Upper lobe of right lung (tissue), 1 donor: ENCODE results near the gene BIRC6. TPM values are rescaled to one million over a fixed set of nuclear protein-coding genes. Genes with fewer than 3 reads are reported as not detected.
"Not testable (repeated sequence)": the region's sequence is repeated elsewhere in the genome, so short reads cannot be mapped to it uniquely, and the experiment has no call there.

Experiments used
- ATAC-seq: fragments of 200-7000 bp; cut with Tn5 transposase; one replicate; pipeline ENCODE4 v1.9.1; 2020; ENCODE audit warnings: mild to moderate bottlenecking, moderate library complexity
- DNase-seq: peaks from one replicate; pipeline ENCODE4 v3.0.0-alpha.2; 2020
- H3K27ac ChIP-seq: fragments of 200-600 bp; one replicate; pipeline ENCODE4 v1.8.0; 2022
- H3K27me3 ChIP-seq: fragments of 200-600 bp; one replicate; pipeline ENCODE4 v1.8.0; 2022; ENCODE audit warnings: mild to moderate bottlenecking
- H3K36me3 ChIP-seq: fragments of 200-600 bp; one replicate; pipeline ENCODE4 v1.8.0; 2022
- H3K4me1 ChIP-seq: fragments of 200-600 bp; one replicate; pipeline ENCODE4 v1.8.0; 2022
- H3K4me3 ChIP-seq: fragments of 200-600 bp; one replicate; pipeline ENCODE4 v1.8.0; 2022; ENCODE audit warnings: mild to moderate bottlenecking
- H3K9me3 ChIP-seq: fragments of 200-600 bp; one replicate; pipeline ENCODE4 v1.8.0; 2022
- CTCF ChIP-seq: fragments of 200-600 bp; IDR thresholded peaks from one replicate; pipeline ENCODE4 v1.8.0; 2022; ENCODE audit warnings: antibody characterized with exemption
- intact Hi-C: fragments of 100-400 bp; cut with DNase I; formaldehyde crosslinking; loops from one replicate; pipeline ENCODE4 v1.11.0; 2022
- total RNA-seq: library from RNA; stranded (reverse); fragmentation: NEBNext Ultra II Directional; extraction: Animal tissue kit (Norgen Biotek cat#: 25700); gene quantifications from one replicate; pipeline ENCODE4 v1.2.1, GENCODE V29; 2021
- donor health status: DM: no; HTN: yes; CAD: no; lungs with severe emphysema.

BIRC6 gene
- total RNA-seq, 1 donor from 2014 or later = 86.6 TPM

- intact Hi-C loops = no loop called here
Measured at GRCh38 chr2:32455816-32456215, 99.0 kb downstream of the BIRC6 start.

GRCh38 chr2:32456808-32457207 lies 100.0 kb downstream of the BIRC6 start:
- Histone ChIP-seq H3K4me1 (no peaks in the 10 kb centered on the region), H3K36me3 (peaks cover 4% of the 10 kb centered on the region), H3K4me3 (no peak overlapping the region), H3K9me3 (no peaks in the 10 kb centered on the region), H3K27me3 (no peaks in the 10 kb centered on the region), H3K27ac (no peak overlapping the region)
- intact Hi-C loops = no loop called here
- ATAC-seq = no peak
- TF ChIP-seq CTCF = no peak
- no peak for DNase-seq

More at GRCh38 chr2:32455816-32456215, 99.0 kb downstream of the BIRC6 start:
- no peak overlapping the region for H3K4me3 ChIP-seq
- DNase-seq (no peak), ATAC-seq (no peak)
- H3K27me3 ChIP-seq = no peaks in the 10 kb centered on the region
- peaks cover 5% of the 10 kb centered on the region for H3K36me3 ChIP-seq
- no peak for TF ChIP-seq CTCF
- no peaks in the 10 kb centered on the region for H3K4me1 ChIP-seq
- H3K27ac ChIP-seq = no peak overlapping the region
- no peaks in the 10 kb centered on the region for H3K9me3 ChIP-seq

GRCh38 chr2:32457814-32458213 lies 101.0 kb downstream of the BIRC6 start:
- H3K4me3 ChIP-seq = no peak overlapping the region
- ATAC-seq (no peak), DNase-seq (no peak)
- TF ChIP-seq CTCF = no peak
- intact Hi-C loops = no loop called here
- H3K27me3 ChIP-seq = no peaks in the 10 kb centered on the region
- H3K27ac ChIP-seq = no peak overlapping the region
- H3K4me1 ChIP-seq = no peaks in the 10 kb centered on the region
- peaks cover 8% of the 10 kb centered on the region for H3K36me3 ChIP-seq
- no peaks in the 10 kb centered on the region for H3K9me3 ChIP-seq

GRCh38 chr2:32460861-32461260 lies 104.0 kb downstream of the BIRC6 start:
- H3K9me3 ChIP-seq, DNase-seq, H3K27ac ChIP-seq, H3K4me3 ChIP-seq, H3K27me3 ChIP-seq, ATAC-seq, H3K4me1 ChIP-seq, intact Hi-C loops: not testable (repeated sequence)
- H3K36me3 ChIP-seq = peaks cover 35% of the 10 kb centered on the region

GRCh38 chr2:32463110-32463509 lies 106.3 kb downstream of the BIRC6 start:
- Histone ChIP-seq H3K27me3 (no peaks in the 10 kb centered on the region), H3K4me1 (no peaks in the 10 kb centered on the region), H3K9me3 (no peaks in the 10 kb centered on the region), H3K27ac (no peak overlapping the region), H3K4me3 (no peak overlapping the region), H3K36me3 (peaks cover 57% of the 10 kb centered on the region)
- ATAC-seq = no peak
- DNase-seq = no peak
- intact Hi-C loops = no loop called here
- no peak for TF ChIP-seq CTCF

- Histone ChIP-seq H3K9me3 (no peaks in the 10 kb centered on the region), H3K27ac (no peak overlapping the region), H3K4me3 (no peak overlapping the region), H3K4me1 (no peaks in the 10 kb centered on the region), H3K27me3 (no peaks in the 10 kb centered on the region), H3K36me3 (peaks cover 70% of the 10 kb centered on the region)
- no peak for ATAC-seq
- no peak for TF ChIP-seq CTCF
- intact Hi-C loops = no loop called here
- no peak for DNase-seq
Measured at GRCh38 chr2:32464431-32464830, 107.6 kb downstream of the BIRC6 start.
